Mucosa of stomach (tissue), 1 donor: Measurements from ENCODE around the gene DNAH10.

ENCODE experiments used
- H3K27me3 ChIP-seq: one replicate; pipeline ENCODE4 v1.7.0; 2013; ENCODE audit warnings: mild to moderate bottlenecking, low read length; ENCODE audit not compliant: control insufficient read depth, insufficient read depth
- H3K36me3 ChIP-seq: one replicate; pipeline ENCODE4 v1.7.0; 2013; ENCODE audit warnings: low read length; ENCODE audit not compliant: control insufficient read depth, insufficient read depth
- H3K4me1 ChIP-seq: one replicate; pipeline ENCODE4 v1.7.0; 2013; ENCODE audit warnings: mild to moderate bottlenecking, low read length; ENCODE audit not compliant: control insufficient read depth, insufficient read depth
- H3K4me3 ChIP-seq: one replicate; pipeline ENCODE4 v1.7.0; 2013; ENCODE audit warnings: low read length
- H3K9ac ChIP-seq: one replicate; pipeline ENCODE4 v1.7.0; 2013; ENCODE audit warnings: mild to moderate bottlenecking, low read length, moderate library complexity
- H3K9me3 ChIP-seq: one replicate; pipeline ENCODE4 v1.7.0; 2013; ENCODE audit warnings: mild to moderate bottlenecking, low read length, moderate library complexity; ENCODE audit not compliant: control insufficient read depth
- donor health status: Pancreatic carcinoma.

DNAH10 gene

DNA sequence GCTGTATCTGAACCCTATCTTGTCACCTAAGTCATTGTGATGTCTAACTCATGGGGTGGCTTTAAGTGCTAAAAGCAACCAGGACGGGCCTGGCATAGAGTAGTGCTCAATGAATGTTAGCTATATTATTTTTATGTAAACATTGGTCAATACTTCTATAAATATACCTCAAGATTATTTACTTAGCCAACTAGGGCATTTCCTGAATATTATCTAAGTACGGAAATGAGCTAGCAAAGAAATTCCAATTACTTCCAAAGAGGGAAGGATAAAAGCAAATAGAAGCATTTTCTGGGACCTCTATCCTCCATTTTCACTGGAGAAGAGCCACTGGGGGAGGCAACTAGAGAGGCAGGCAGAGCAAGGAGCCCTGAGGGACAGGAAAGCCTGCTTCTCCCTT, 189.9 kb downstream of the DNAH10 start:
- H3K9me3 ChIP-seq: no peaks in the 10 kb centered on the region
- H3K27me3 ChIP-seq: no peaks in the 10 kb centered on the region
- no peaks in the 10 kb centered on the region for H3K36me3 ChIP-seq
- H3K4me3 ChIP-seq: no peak overlapping the region
- no peak overlapping the region for H3K9ac ChIP-seq
- H3K4me1 ChIP-seq: peaks cover 25% of the 10 kb centered on the region

DNA sequence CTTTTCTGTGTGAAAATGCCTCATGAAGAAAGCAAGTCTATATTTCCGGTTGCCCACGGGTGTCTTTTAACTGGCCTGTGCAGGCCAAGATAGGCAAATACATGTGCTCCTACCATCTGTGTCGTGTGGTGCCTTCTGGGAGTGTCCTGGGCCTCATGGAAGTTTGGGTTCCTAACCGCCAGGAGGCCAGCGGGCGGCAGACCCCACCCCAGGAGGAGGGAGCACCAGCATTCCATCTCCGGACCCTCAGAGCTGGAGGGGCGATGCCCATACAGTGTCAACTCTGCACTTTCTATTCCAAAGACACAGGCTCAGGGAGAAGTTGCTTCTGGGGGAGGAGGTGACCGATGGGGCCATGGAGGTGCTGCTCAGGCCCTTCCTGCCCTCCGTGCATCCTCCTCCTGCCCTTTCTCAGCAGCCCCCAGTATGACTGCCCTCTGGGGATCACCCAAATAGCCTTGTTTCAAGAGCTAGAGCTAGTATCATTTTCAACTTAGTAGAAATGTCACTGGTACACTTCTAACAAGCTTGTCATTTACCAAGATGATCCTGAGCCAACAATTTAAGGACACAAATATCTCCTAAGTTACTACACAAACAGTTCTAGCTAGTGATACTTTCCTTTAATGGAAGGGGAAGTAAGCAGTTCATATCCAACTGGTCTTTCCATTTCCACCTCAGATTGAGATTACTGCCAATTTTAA, 192.7 kb downstream of the DNAH10 start:
- H3K4me1 ChIP-seq: peaks cover 18% of the 10 kb centered on the region
- no peak overlapping the region for H3K9ac ChIP-seq
- no peaks in the 10 kb centered on the region for H3K36me3 ChIP-seq
- no peaks in the 10 kb centered on the region for H3K9me3 ChIP-seq
- H3K4me3 ChIP-seq: no peak overlapping the region
- no peaks in the 10 kb centered on the region for H3K27me3 ChIP-seq

DNA sequence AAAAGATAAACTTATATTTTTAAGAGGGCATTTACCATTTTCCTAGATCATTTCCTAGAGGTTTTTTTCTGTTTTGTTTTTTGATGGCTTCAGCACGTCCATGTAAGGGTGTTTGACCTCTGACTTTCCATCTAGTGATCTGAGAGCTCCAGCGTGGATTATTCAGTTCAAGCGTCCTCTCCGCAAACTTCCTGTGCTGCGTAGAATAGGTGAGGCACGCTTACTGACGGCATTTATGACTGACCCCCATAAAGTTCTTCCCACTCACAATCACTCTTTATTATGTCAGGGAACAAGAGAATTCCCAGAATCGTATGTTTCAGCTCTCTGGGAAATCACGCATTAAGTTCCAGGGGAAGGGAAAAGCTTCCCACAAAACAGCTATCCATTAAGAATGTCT, 194.1 kb downstream of the DNAH10 start:
- H3K36me3 ChIP-seq: no peaks in the 10 kb centered on the region
- no peaks in the 10 kb centered on the region for H3K9me3 ChIP-seq
- peaks cover 18% of the 10 kb centered on the region for H3K4me1 ChIP-seq

DNA sequence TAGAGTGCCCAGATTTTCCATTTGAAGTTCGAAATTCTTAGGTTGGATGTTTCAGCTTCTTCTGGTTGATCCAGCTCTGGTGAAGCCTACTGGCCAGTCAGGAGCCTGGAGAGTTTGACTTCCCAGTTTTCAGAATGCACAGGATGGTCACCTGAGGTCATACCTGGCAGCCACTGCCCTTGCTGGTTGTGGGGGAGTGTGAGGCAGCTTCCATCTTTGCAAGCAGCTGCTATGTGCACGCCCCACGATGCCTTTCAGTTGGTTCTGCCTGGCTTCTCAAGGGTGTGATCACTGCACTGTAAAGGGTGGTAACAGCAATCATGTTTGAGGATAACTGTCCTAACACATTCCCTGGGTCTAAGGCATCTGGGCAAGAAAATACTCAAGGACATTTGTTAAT, 195.1 kb downstream of the DNAH10 start:
- H3K4me3 ChIP-seq: no peak overlapping the region
- peaks cover 18% of the 10 kb centered on the region for H3K4me1 ChIP-seq
- H3K36me3 ChIP-seq: no peaks in the 10 kb centered on the region

More for the DNA sequence above, 194.1 kb downstream of the DNAH10 start:
- Histone ChIP-seq H3K27me3 (no peaks in the 10 kb centered on the region), H3K9ac (no peak overlapping the region), H3K4me3 (no peak overlapping the region)

GRCh38 chr12:123958462-123958861, 196.4 kb downstream of the DNAH10 start:
- Histone ChIP-seq H3K27me3 (no peaks in the 10 kb centered on the region), H3K4me1 (peaks cover 10% of the 10 kb centered on the region), H3K9me3 (no peaks in the 10 kb centered on the region), H3K9ac (no peak overlapping the region), H3K36me3 (no peaks in the 10 kb centered on the region), H3K4me3 (no peak overlapping the region)

More for the DNA sequence above, 195.1 kb downstream of the DNAH10 start:
- H3K9me3 ChIP-seq: no peaks in the 10 kb centered on the region
- no peaks in the 10 kb centered on the region for H3K27me3 ChIP-seq
- H3K9ac ChIP-seq: no peak overlapping the region

- Histone ChIP-seq H3K36me3 (no peaks in the 10 kb centered on the region), H3K9me3 (no peaks in the 10 kb centered on the region), H3K27me3 (no peaks in the 10 kb centered on the region), H3K4me1 (peaks cover 10% of the 10 kb centered on the region), H3K9ac (no peak overlapping the region), H3K4me3 (no peak overlapping the region)
Measured at GRCh38 chr12:123958876-123959275, 196.8 kb downstream of the DNAH10 start.

GRCh38 chr12:123960029-123960735, 198.1 kb downstream of the DNAH10 start:
- no peaks in the 10 kb centered on the region for H3K27me3 ChIP-seq
- peaks cover 10% of the 10 kb centered on the region for H3K4me1 ChIP-seq
- no peaks in the 10 kb centered on the region for H3K36me3 ChIP-seq
- no peaks in the 10 kb centered on the region for H3K9me3 ChIP-seq
- no peak overlapping the region for H3K9ac ChIP-seq
- no peak overlapping the region for H3K4me3 ChIP-seq

DNA sequence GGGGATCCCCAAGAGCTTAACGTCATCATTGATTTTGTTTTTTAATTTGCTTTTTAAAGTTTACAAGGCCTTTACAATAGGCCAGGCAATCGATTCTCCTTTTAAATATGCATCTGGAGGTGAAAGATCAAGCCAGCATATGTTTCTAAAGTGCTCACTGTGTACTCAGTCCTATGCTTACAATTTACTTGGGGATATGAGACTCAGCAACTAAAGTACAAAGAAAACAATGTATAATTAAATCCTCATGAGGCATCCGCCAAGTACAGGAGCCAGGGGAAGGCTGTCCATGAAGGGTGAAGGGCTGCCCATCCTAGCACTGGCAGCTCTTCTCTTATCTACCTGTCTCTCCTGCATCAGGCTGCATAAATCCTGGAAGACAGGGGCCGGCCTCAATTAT, 198.8 kb downstream of the DNAH10 start:
- Histone ChIP-seq H3K9ac (no peak overlapping the region), H3K36me3 (no peaks in the 10 kb centered on the region), H3K4me1 (peaks cover 10% of the 10 kb centered on the region), H3K9me3 (no peaks in the 10 kb centered on the region), H3K4me3 (no peak overlapping the region), H3K27me3 (no peaks in the 10 kb centered on the region)

DNA sequence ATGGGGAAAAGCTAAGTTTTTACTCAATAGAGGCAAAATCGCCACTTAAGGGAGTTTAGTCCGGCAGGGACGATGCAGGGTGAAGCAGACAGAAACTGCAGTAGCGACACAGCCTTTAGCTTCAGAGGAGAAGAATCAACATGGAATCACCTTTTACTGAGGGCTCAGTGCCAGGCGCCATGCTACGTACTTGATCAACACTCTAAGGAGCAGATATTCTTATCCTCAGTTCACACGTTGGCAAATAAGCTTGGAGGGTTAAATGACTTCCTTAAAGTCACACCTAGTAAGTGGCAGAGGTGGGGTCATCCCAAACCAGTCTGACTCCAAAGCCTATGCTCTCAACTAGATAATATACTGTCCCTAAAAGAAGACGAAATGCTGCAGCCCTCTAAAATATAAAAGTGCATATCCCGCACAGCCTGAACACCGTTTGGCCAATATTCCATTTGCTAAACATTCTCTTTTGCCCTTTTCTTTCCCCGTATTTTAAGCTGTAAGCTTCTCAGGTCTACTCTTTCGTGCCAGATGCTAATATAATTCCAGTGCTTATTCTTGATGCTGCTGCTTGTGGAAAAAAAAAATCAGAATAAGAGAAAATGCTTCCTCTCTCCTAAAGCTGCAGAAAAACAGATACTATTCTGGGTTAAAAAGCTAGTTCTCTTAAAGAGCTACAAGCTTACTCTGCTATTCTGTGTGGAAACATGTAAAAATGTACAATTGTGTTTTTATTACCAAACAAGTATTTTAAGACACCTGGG, 199.7 kb downstream of the DNAH10 start:
- Histone ChIP-seq H3K4me1 (peaks cover 10% of the 10 kb centered on the region), H3K9me3 (no peaks in the 10 kb centered on the region), H3K4me3 (no peak overlapping the region), H3K36me3 (no peaks in the 10 kb centered on the region), H3K27me3 (no peaks in the 10 kb centered on the region), H3K9ac (no peak overlapping the region)

DNA sequence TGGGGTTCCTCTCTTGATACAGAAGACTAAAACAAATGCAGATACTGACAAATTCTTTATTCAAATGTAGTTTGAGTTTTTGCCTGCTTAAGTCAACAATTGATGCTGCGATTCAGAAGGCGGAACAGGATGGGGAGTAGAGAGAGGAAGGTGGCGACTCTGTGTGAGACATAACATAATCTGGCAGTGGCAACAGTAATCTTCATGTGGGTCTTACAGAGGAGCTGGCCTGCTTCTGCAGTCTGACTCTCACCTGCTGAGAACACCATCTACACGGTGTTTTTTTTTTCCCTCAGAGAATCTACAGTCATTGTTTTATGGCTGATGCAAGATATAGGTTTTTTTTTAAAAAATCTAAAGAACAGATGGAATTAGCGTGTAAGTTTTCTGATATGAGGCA, 200.4 kb downstream of the DNAH10 start:
- no peak overlapping the region for H3K9ac ChIP-seq
- no peaks in the 10 kb centered on the region for H3K9me3 ChIP-seq
- peaks cover 10% of the 10 kb centered on the region for H3K4me1 ChIP-seq
- H3K27me3 ChIP-seq: no peaks in the 10 kb centered on the region
- H3K36me3 ChIP-seq: no peaks in the 10 kb centered on the region
- no peak overlapping the region for H3K4me3 ChIP-seq

GRCh38 chr12:123963821-123964220, 201.7 kb downstream of the DNAH10 start:
- Histone ChIP-seq H3K27me3 (no peaks in the 10 kb centered on the region), H3K36me3 (no peaks in the 10 kb centered on the region), H3K4me3 (no peak overlapping the region), H3K9me3 (no peaks in the 10 kb centered on the region), H3K9ac (no peak overlapping the region), H3K4me1 (peaks cover 10% of the 10 kb centered on the region)

DNA sequence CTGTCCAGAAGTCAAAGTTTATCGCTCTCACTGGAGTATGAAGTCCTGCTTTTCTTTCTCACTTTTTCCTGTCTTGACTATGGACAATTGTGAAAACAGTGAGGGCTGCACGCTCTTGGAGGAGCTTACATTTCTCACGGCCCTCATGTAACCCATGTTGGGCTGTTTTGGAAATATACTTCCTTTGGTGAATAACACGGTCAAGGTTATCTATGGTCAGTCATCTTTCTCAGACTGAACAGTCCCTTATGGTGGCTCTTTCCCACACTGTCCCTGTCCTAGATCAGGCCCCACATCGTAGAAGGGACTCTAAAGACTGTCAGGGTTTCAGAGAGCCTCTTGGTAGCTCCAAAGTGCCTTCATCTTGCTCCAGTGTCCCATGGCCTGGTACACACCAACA, 203.3 kb downstream of the DNAH10 start:
- Histone ChIP-seq H3K4me3 (no peak overlapping the region), H3K4me1 (peaks cover 10% of the 10 kb centered on the region), H3K9me3 (no peaks in the 10 kb centered on the region), H3K36me3 (no peaks in the 10 kb centered on the region), H3K27me3 (no peaks in the 10 kb centered on the region), H3K9ac (no peak overlapping the region)
